GF-D8 (cell line): Measurements from ENCODE around the gene PIGX.

Experiments
- DNase-seq: peaks from one replicate; lab custom pipeline; 2025; lab: John Stamatoyannopoulos, UW

Gene PIGX

GRCh38 chr3:196711838-196712513, at the start of gene PIGX, which contains the start of gene CEP19:
PIGX (plus strand) TSS chr3:196712377.
CEP19 (minus strand) TSS chr3:196712250; CDS start chr3:196708657, 3,593 bp downstream.
- peak; percentile 64 for DNase-seq

GRCh38 chr3:196662711-196663571, 49.2 kb upstream of the PIGX start:
- DNase-seq = no peak

- peak; percentile 31 for DNase-seq
These were observed 45.9 kb upstream of the PIGX start for GRCh38 chr3:196666001-196666867.

GRCh38 chr3:196667056-196667825, 44.9 kb upstream of the PIGX start:
- DNase-seq = no peak

GRCh38 chr3:196670339-196670738, 41.8 kb upstream of the PIGX start:
- no peak for DNase-seq

GRCh38 chr3:196673632-196674031, 38.5 kb upstream of the PIGX start:
- DNase-seq = no peak

GRCh38 chr3:196677353-196677752, 34.8 kb upstream of the PIGX start:
- DNase-seq = no peak

GRCh38 chr3:196677931-196678330, 34.2 kb upstream of the PIGX start:
- no peak for DNase-seq

- peak; percentile 76 for DNase-seq
These were observed 27.4 kb upstream of the PIGX start for GRCh38 chr3:196684548-196685407.

GRCh38 chr3:196686436-196686835, 25.7 kb upstream of the PIGX start:
- DNase-seq = no peak

- peak; percentile 97 for DNase-seq
These were observed 23.8 kb upstream of the PIGX start for GRCh38 chr3:196688349-196688748.

GRCh38 chr3:196689941-196690660, 22.1 kb upstream of the PIGX start:
- DNase-seq = no peak

- no peak for DNase-seq
These were observed 20.8 kb upstream of the PIGX start for GRCh38 chr3:196691386-196691785.

GRCh38 chr3:196694202-196694638, 18.0 kb upstream of the PIGX start:
- DNase-seq = no peak

GRCh38 chr3:196694941-196695848, 17.0 kb upstream of the PIGX start:
- no peak for DNase-seq

- no peak for DNase-seq
These were observed 16.3 kb upstream of the PIGX start for GRCh38 chr3:196695849-196696226.

- no peak for DNase-seq
These were observed 14.9 kb upstream of the PIGX start for GRCh38 chr3:196697270-196697669.

- no peak for DNase-seq
These were observed 12.4 kb upstream of the PIGX start for GRCh38 chr3:196699749-196700148.

- no peak for DNase-seq
These were observed 11.4 kb upstream of the PIGX start for GRCh38 chr3:196700801-196701200.
